NB4 (cell line): ENCODE results near the gene INHBC.

Experiments
- DNase-seq: peaks from one replicate; pipeline ENCODE4 v3.0.0; 2010; ENCODE audit warnings: low read depth
- H3K4me3 ChIP-seq: one replicate; pipeline ENCODE4 v1.5.1; 2011; ENCODE audit warnings: mild to moderate bottlenecking, low read depth, low read length, moderate library complexity
- MYC ChIP-seq: IDR thresholded peaks from 2 replicates; pipeline ENCODE4 v1.6.1; 2011; ENCODE audit warnings: low read depth, low read length
- POLR2A ChIP-seq: IDR thresholded peaks from 2 replicates; pipeline ENCODE4 v1.6.1; 2011; ENCODE audit warnings: mild to moderate bottlenecking; ENCODE audit not compliant: insufficient read length; ENCODE audit errors: extremely low read depth
- TF ChIP-seq, protein P1 (sequence below): IDR thresholded peaks from one replicate; pipeline ENCODE4 v1.5.1; 2012; ENCODE audit warnings: low read depth, low read length
- TF ChIP-seq, protein P2 (sequence below): IDR thresholded peaks from 2 replicates; pipeline ENCODE4 v1.6.1; 2011; ENCODE audit warnings: low read depth, low read length

The INHBC gene, protein sequence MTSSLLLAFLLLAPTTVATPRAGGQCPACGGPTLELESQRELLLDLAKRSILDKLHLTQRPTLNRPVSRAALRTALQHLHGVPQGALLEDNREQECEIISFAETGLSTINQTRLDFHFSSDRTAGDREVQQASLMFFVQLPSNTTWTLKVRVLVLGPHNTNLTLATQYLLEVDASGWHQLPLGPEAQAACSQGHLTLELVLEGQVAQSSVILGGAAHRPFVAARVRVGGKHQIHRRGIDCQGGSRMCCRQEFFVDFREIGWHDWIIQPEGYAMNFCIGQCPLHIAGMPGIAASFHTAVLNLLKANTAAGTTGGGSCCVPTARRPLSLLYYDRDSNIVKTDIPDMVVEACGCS

DNA sequence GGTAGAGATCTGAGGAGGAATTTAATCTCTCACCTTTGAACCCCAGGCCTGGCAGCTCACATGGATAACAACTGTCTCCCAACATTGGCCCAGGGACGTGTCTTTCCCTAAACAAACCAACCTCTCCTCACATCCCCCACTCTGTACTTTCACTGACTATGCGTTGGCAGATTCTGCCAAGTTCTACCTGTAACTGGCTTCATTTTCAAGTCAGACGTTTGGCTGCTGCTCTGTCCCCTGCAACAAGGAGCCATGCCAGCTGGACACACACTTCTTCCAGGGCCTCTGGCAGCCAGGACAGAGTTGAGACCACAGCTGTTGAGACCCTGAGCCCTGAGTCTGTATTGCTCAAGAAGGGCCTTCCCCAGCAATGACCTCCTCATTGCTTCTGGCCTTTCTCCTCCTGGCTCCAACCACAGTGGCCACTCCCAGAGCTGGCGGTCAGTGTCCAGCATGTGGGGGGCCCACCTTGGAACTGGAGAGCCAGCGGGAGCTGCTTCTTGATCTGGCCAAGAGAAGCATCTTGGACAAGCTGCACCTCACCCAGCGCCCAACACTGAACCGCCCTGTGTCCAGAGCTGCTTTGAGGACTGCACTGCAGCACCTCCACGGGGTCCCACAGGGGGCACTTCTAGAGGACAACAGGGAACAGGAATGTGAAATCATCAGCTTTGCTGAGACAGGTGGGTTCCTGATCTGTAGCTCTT is at the start of gene INHBC:
Gene INHBC (plus strand): TSS at position 268 of the 707 bp plus-strand sequence. CDS start 103 bp downstream, at position 371.
- DNase-seq: peak; percentile 30
- peak within 1 kb of the TSS; percentile 70 for H3K4me3 ChIP-seq
- no peak for TF ChIP-seq MYC
- TF ChIP-seq, protein P1, sequence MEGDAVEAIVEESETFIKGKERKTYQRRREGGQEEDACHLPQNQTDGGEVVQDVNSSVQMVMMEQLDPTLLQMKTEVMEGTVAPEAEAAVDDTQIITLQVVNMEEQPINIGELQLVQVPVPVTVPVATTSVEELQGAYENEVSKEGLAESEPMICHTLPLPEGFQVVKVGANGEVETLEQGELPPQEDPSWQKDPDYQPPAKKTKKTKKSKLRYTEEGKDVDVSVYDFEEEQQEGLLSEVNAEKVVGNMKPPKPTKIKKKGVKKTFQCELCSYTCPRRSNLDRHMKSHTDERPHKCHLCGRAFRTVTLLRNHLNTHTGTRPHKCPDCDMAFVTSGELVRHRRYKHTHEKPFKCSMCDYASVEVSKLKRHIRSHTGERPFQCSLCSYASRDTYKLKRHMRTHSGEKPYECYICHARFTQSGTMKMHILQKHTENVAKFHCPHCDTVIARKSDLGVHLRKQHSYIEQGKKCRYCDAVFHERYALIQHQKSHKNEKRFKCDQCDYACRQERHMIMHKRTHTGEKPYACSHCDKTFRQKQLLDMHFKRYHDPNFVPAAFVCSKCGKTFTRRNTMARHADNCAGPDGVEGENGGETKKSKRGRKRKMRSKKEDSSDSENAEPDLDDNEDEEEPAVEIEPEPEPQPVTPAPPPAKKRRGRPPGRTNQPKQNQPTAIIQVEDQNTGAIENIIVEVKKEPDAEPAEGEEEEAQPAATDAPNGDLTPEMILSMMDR: no peak
- TF ChIP-seq, protein P2, sequence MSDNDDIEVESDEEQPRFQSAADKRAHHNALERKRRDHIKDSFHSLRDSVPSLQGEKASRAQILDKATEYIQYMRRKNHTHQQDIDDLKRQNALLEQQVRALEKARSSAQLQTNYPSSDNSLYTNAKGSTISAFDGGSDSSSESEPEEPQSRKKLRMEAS: no peak
- TF ChIP-seq POLR2A: no peak

DNA sequence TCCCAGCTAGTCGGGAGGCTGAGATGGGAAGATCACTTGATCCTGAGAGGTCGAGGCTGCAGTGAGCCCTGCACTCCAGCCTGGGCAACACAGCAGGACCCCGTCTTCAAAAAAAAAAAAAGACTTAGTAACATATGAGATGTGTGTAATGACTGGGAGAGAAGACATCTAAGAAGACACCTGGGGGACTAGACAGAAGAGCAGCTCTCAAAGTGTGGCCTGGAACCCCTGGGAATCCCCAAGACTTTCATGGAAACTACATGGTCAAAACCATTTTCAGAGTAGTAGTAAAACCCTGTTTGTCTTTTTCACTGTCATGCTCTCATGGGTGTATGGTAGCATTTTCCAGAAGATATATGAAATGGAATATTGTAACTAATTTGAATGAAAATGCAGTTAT is 49.0 kb upstream of the INHBC start:
- DNase-seq: no peak
- no peak overlapping the region for H3K4me3 ChIP-seq
- TF ChIP-seq, protein P1: no peak

DNA sequence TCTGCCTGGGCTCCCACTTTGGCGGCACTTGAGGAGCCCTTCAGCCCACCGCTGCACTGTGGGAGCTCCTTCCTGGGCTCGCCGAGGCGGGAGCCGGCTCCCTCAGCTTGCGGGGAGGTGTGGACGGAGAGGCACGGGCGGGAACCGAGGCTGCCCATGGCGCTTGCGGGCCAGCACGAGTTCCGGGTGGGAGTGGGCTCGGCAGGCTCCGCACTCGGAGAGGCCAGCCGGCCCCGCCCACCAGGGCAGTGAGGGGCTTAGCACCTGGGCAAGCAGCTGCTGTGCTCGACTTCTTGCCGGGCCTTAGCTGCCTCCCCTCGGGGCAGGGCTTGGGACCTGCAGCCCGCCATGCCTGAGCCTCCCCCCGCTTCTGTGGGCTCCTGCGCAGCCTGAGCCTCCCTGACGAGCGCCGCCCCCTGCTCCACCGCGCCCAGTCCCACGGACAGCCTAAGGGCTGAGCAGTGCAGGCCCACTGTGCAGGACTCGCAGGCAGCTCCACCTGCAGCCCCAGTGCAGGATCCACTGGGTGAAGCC is 48.3 kb upstream of the INHBC start:
- no peak for DNase-seq
- TF ChIP-seq, protein P2: no peak
- no peak for TF ChIP-seq MYC
- TF ChIP-seq, protein P1: no peak
- TF ChIP-seq POLR2A: no peak

DNA sequence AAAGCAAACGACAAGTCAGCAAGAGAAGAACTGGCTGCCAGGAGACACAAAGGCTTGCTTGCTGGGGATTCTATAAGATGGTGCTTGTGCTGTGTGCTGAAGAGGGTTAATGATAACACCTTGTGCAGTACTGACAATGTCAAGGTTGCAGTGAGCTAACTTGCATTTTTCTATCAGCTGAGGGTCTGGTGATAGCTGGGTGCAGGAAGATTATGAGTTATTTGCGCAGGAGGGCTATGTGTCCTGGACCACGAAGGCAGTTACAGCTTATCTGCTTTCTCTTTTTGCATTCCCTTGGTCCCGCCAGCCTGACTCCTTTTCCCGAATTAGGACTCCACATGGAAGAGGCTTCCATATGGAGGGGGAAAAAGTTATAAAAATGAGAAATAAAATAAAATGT is 46.2 kb upstream of the INHBC start:
- TF ChIP-seq, protein P1: no peak
- TF ChIP-seq, protein P2: no peak
- TF ChIP-seq MYC (no peak), POLR2A (no peak)
- no peak overlapping the region for H3K4me3 ChIP-seq
- no peak for DNase-seq

More for the DNA sequence above, 48.3 kb upstream of the INHBC start:
- no peak overlapping the region for H3K4me3 ChIP-seq

DNA sequence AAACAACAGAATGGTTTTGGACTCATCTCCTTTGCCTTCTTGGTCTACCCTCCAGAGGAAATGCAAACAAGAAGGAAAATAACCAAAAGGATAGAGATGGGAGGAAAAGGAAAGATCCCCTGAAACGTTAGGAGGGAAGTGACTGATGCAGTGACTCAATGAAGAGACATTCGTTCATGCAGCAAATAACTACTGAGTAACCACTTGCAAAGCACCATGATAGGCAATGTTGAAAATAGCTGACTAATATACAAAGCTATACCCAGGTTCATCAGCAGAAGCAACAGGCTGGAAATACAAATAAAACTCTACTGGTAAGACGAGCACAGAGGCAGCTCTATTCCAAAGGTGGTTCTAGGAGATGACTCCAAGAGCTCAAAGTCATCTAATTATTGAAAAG is 45.6 kb upstream of the INHBC start:
- no peak overlapping the region for H3K4me3 ChIP-seq
- DNase-seq: no peak
- TF ChIP-seq MYC: no peak
- TF ChIP-seq POLR2A: no peak
- TF ChIP-seq, protein P2: no peak
- TF ChIP-seq, protein P1: no peak

DNA sequence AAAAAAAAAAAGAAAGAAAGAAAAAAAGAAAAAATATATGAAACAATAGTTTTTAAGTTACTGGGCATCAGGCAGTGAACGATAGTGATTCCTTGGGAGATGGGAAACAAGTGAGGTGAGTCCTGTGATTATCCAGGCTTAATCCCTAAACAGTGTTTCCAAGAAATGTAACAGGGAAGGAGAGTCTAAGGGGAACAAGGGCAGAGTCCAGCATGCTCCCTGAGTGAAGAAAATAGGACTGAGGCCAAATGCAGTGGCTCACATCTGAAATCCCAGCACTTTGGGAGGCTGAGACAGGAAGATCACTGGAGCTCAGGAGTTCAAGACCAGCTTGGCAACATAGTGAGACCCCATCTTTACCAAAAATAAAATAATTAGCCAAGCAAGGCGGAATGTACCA is 44.4 kb upstream of the INHBC start:
- DNase-seq: no peak
- TF ChIP-seq POLR2A (no peak), MYC (no peak)
- TF ChIP-seq, protein P2: no peak
- TF ChIP-seq, protein P1: no peak
- H3K4me3 ChIP-seq: no peak overlapping the region
